ENCODE measurements around the gene APMAP.

APMAP gene

DNA sequence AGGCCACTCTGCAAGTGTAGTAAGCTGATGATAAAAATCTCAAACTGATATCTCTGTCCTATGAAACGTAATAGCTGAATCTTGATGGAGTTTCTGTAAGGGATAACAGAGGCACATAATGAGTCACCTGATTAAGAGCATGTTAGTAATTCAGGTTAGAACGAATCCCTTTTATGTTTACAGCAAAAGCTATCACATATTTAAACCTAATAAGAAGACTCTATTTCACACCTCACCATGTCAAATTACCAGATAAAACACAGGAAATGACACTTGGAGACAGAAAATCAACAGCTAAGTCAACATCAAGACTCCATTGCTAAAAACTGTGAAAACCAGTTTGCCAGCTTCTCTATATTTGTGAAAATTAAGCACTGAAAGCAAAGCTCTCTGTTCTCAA is 31.7 kb downstream of the APMAP start:
- DNase-seq (ENCODE audit: insufficient read length, low spot score) (no peak), FAIRE-seq (no peak)
- TF ChIP-seq, protein P1, sequence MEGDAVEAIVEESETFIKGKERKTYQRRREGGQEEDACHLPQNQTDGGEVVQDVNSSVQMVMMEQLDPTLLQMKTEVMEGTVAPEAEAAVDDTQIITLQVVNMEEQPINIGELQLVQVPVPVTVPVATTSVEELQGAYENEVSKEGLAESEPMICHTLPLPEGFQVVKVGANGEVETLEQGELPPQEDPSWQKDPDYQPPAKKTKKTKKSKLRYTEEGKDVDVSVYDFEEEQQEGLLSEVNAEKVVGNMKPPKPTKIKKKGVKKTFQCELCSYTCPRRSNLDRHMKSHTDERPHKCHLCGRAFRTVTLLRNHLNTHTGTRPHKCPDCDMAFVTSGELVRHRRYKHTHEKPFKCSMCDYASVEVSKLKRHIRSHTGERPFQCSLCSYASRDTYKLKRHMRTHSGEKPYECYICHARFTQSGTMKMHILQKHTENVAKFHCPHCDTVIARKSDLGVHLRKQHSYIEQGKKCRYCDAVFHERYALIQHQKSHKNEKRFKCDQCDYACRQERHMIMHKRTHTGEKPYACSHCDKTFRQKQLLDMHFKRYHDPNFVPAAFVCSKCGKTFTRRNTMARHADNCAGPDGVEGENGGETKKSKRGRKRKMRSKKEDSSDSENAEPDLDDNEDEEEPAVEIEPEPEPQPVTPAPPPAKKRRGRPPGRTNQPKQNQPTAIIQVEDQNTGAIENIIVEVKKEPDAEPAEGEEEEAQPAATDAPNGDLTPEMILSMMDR (IDR thresholded peaks at IDR 0.05; ENCODE audit: insufficient read depth, missing control alignments), result no peak

DNA sequence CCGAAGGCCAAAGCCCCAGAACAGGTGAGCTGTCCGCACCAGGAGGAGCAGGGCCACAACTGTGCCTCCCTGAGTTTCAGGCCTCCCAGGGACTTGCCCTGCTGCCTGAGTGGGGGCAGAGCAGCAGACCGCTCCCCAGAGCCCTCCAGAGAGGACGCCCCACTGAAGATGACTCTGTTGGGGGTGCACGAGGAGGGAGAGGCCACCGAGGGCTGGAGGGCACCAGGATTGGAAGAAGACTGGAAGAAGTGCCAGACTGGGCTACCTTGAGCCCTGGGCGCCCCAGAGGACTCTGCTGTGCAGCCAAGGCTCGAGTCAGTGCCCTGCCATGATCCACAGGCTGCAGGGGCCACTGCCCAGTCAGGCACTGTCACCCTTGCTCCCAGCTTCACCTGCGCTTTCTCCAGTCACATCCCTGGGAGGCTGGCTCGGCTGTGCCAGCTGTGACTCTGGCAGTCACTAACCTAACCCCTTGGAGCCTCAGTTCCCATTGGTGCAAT is 32.2 kb downstream of the APMAP start:
- TF ChIP-seq, protein P1 (IDR thresholded peaks at IDR 0.05; ENCODE audit: insufficient read depth, missing control alignments), result no peak
- DNase-seq (ENCODE audit: insufficient read length, low spot score) (no peak), FAIRE-seq (no peak)

DNA sequence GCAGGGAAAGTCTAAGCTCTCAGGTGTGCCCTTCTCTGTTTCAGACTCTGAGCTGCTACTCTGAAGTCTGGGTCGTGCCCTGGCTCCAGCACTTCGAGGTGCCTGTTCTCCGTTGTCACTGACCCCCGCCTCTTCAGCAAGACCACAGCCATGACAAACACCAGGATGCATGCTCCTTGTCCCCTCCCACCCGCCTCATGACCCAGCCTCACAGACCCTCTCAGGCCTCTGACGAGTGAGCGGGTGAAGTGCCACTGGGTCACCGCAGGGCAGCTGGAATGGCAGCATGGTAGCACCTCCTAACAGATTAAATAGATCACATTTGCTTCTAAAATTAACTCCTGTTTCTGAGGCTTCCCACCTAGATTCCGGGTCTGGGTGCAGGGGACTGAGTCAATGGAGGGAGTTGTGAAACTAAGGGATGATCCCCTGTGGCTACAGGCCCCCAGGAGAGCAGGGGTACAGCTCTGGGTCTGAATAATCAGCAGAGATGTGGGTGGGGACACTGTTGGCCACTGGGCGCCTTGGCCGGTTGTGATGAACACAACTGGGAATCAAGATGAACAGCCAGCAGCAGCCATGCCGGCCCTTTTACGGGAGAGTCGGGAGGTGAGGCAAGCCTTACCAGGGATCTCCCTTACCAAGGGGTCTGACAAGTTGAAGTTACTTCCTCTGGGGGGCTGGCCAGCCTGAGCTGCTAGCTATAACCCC is 32.8 kb downstream of the APMAP start:
- TF ChIP-seq, protein P1 (IDR thresholded peaks at IDR 0.05; ENCODE audit: insufficient read depth, missing control alignments), result no peak
- DNase-seq (ENCODE audit: insufficient read length, low spot score), result no peak
- FAIRE-seq, result no peak

DNA sequence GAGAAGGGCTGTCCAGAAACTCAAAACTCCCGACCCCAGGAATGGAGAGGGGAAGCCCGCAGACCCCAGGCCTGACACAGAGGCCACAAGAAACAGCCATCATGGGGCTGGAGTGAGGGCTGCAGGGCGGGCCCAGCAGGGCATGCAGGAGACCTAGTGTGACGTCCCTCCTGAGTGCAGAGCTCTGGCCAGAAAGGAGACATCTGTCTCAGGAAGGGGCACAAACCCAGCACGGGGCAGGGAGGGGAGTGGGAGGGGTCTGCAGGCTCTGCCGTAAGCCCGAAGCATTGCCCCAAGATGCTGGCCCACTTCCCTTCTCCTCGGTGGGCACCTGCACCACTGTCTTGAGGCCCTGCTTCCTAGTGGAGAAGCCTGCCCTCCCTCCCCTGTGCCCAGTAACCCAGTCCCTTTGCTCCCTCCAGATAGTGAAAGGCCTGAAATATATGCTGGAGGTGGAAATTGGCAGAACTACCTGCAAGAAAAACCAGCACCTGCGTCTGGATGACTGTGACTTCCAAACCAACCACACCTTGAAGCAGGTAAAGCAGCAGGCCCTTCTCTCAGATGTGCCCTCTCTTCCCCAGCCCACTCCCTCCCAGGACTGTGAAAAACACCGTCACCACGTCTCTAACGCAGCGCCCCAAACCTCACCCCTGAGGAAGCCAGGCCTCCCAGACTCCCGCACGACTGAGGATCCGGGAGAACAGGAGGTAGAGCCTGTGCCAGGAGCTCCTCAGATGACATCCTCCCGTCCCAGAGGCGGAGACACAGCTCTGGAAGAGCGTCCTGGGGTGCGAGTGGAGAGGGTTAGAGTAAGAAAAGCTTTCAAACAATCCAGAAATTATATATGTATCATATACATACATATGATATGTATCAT is 33.8 kb downstream of the APMAP start:
- DNase-seq (ENCODE audit: insufficient read length, low spot score), result no peak
- TF ChIP-seq, protein P1 (IDR thresholded peaks at IDR 0.05; ENCODE audit: insufficient read depth, missing control alignments), result no peak
- FAIRE-seq, result no peak

DNA sequence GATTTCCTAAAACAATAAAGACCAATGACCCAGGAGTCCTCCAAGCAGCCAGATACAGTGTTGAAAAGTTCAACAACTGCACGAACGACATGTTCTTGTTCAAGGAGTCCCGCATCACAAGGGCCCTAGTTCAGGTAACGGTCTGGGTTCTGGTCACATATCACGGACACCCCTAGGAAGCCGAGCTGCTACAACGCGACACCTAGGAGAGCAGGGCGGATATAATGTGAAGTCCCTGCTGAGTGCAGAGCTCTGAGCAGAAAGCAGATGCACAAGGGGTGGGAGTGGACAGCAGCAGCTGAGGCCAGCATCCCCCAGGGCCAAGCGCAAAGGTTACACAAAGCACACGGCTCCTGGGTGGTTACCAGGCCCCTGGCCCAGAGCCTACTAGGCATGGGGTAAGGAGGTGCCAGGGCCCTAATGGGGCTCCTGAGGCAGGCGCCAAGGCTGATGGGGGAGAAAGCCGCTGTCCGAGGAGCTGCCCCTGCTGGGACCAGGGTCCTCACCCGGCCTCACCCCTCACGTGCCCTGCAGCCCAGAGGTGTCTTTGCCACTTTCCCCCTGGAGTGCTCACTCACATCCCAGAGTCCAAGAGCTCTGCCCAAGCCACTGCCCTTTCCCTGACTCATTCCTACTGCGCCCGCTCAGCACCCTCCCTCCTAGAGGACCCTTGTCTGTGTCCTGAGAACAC is 35.1 kb downstream of the APMAP start:
- TF ChIP-seq, protein P1 (IDR thresholded peaks at IDR 0.05; ENCODE audit: insufficient read depth, missing control alignments), result no peak
- DNase-seq (ENCODE audit: insufficient read length, low spot score), result no peak
- no peak for FAIRE-seq

DNA sequence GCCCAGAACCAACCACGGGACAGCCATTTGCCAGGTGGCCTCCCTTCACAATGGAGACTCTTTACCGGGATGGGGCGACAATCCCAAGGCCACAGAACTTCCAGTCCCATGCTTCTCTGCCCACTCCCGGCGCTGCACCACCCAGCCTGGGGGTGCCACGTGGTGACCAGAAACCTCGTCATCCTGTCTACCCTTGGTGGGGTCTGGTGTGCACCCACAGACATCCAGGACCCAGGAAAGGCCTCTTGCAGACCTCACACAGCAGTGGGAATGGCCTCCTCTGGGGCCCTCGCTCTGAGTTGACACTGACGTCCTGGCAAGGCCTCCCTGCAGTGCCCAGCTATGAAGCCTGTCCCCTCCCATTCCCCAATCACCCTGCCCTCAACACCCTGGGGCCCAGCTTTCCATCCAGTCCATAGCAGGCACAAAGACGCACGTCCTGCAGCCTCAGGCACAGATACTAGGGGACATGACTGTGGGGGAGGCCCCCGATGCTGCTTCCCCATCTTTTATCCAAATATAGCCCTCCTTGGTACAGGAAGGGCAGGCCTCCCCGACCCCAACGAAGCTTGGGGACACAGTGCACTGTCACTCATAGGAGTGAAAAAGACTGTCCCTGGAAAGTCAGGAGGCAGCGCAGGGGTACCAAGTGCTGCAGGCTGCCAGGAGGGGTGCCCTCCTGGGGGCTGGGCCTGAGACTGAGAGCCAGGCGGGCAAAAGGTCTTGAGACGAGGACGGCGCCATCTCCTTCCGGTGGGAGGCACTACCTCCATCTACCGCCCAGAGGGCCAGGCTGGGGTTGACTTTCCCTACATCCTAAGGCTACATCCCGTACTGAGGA is 36.3 kb downstream of the APMAP start:
- no peak for FAIRE-seq
- TF ChIP-seq, protein P1 (IDR thresholded peaks at IDR 0.05; ENCODE audit: insufficient read depth, missing control alignments), result no peak
- no peak for DNase-seq (ENCODE audit: insufficient read length, low spot score)
